ENCODE results near the gene RPL10. TPM values are rescaled to one million over a fixed set of nuclear protein-coding genes. Genes with fewer than 3 reads are reported as not detected.

The RPL10 gene
- total and polyA plus RNA-seq, 2 experiments from 2014 or later, result 1,435 to 6,561 TPM

- H3K9me3 ChIP-seq (ENCODE audit: low read depth), result no peaks in the 10 kb centered on the region
- no peaks in the 10 kb centered on the region for H3K27me3 ChIP-seq (replicated peaks; ENCODE audit: insufficient read depth)
- no peak overlapping the region for H3K27ac ChIP-seq
- in situ Hi-C loops (cut with MboI), result no loop called here
- H3K4me3 ChIP-seq, result no peak overlapping the region
- peaks cover 61% of the 10 kb centered on the region for H3K79me2 ChIP-seq (ENCODE audit: insufficient read depth)
- H3K36me3 ChIP-seq (ENCODE audit: low read depth), result no peaks in the 10 kb centered on the region
- no peaks in the 10 kb centered on the region; the same call in 1 of the 2 replicates for H3F3A ChIP-seq (ENCODE audit: insufficient read depth)
- no peak overlapping the region for H3K9ac ChIP-seq
- peaks cover 5% of the 10 kb centered on the region; the same call in 1 of the 2 replicates for H3K4me1 ChIP-seq (ENCODE audit: insufficient read depth)
- no peaks in the 10 kb centered on the region for H4K20me1 ChIP-seq (ENCODE audit: insufficient read depth)
- no peak for DNase-seq
- TF ChIP-seq EZH2phosphoT487 (IDR thresholded peaks at IDR 0.05; ENCODE audit: insufficient read depth, low read depth) (no peak), EZH2 (IDR thresholded peaks at IDR 0.05; ENCODE audit: insufficient read depth, poor library complexity, severe bottlenecking) (no peak)
- H3K9me2 ChIP-seq (ENCODE audit: insufficient read depth), result no peaks in the 10 kb centered on the region
- H2AFZ ChIP-seq, result no peak overlapping the region
- no peak overlapping the region for H3K4me2 ChIP-seq (ENCODE audit: unreplicated experiment)
- WGBS, 2 experiments (ENCODE audit: low coverage in 1 of 2, low lambda C conversion rate in 2 of 2, missing lambda C conversion rate in 2 of 2), result 83 to 88% methylated on average over 12 to 15 of the region's 17 CpGs
These were observed 42.6 kb downstream of the RPL10 start for GRCh38 chrX:154440623-154441357.

- no peaks in the 10 kb centered on the region for H3K9me2 ChIP-seq (ENCODE audit: insufficient read depth)
- no peak overlapping the region for H2AFZ ChIP-seq
- H3K36me3 ChIP-seq (ENCODE audit: low read depth), result no peaks in the 10 kb centered on the region
- WGBS, 2 experiments (ENCODE audit: low coverage in 1 of 2, low lambda C conversion rate in 2 of 2, missing lambda C conversion rate in 2 of 2), result 99 to 100% methylated on average over 7 to 11 of the region's 11 CpGs
- no peak overlapping the region for H3K4me2 ChIP-seq (ENCODE audit: unreplicated experiment)
- H3K4me3 ChIP-seq, result no peak overlapping the region
- no peaks in the 10 kb centered on the region for H3K9me3 ChIP-seq (ENCODE audit: low read depth)
- no peak overlapping the region for H3K27ac ChIP-seq
- H3K9ac ChIP-seq, result no peak overlapping the region
- no peaks in the 10 kb centered on the region for H4K20me1 ChIP-seq (ENCODE audit: insufficient read depth)
- H3K27me3 ChIP-seq (replicated peaks; ENCODE audit: insufficient read depth), result no peaks in the 10 kb centered on the region
- no peaks in the 10 kb centered on the region; the same call in 1 of the 2 replicates for H3F3A ChIP-seq (ENCODE audit: insufficient read depth)
- TF ChIP-seq EZH2 (IDR thresholded peaks at IDR 0.05; ENCODE audit: insufficient read depth, poor library complexity, severe bottlenecking) (no peak), EZH2phosphoT487 (IDR thresholded peaks at IDR 0.05; ENCODE audit: insufficient read depth, low read depth) (no peak)
- no peak for DNase-seq
- in situ Hi-C loops (cut with MboI), result no loop called here
- H3K79me2 ChIP-seq (ENCODE audit: insufficient read depth), result peaks cover 69% of the 10 kb centered on the region
- H3K4me1 ChIP-seq (ENCODE audit: insufficient read depth), result peaks cover 5% of the 10 kb centered on the region; the same call in 1 of the 2 replicates
These were observed 43.4 kb downstream of the RPL10 start for GRCh38 chrX:154441564-154441963.

- H3K9me3 ChIP-seq (ENCODE audit: low read depth), result no peaks in the 10 kb centered on the region
- no peak overlapping the region for H3K4me3 ChIP-seq
- H3K9ac ChIP-seq, result no peak overlapping the region
- H3K27ac ChIP-seq, result no peak overlapping the region
- no peaks in the 10 kb centered on the region for H3K27me3 ChIP-seq (replicated peaks; ENCODE audit: insufficient read depth)
- H3K4me1 ChIP-seq (ENCODE audit: insufficient read depth), result peaks cover 5% of the 10 kb centered on the region; the same call in 1 of the 2 replicates
- TF ChIP-seq EZH2 (IDR thresholded peaks at IDR 0.05; ENCODE audit: insufficient read depth, poor library complexity, severe bottlenecking) (no peak), EZH2phosphoT487 (IDR thresholded peaks at IDR 0.05; ENCODE audit: insufficient read depth, low read depth) (no peak)
- no peak for DNase-seq
- WGBS, 2 experiments (ENCODE audit: low coverage in 1 of 2, low lambda C conversion rate in 2 of 2, missing lambda C conversion rate in 2 of 2), result 84 to 85% methylated on average over 16 to 20 of the region's 21 CpGs
- H3K9me2 ChIP-seq (ENCODE audit: insufficient read depth), result no peaks in the 10 kb centered on the region
- peaks cover 75% of the 10 kb centered on the region for H3K79me2 ChIP-seq (ENCODE audit: insufficient read depth)
- H3F3A ChIP-seq (ENCODE audit: insufficient read depth), result no peaks in the 10 kb centered on the region; the same call in 1 of the 2 replicates
- in situ Hi-C loops (cut with MboI), result no loop called here
- no peaks in the 10 kb centered on the region for H3K36me3 ChIP-seq (ENCODE audit: low read depth)
- no peak overlapping the region for H2AFZ ChIP-seq
- no peaks in the 10 kb centered on the region for H4K20me1 ChIP-seq (ENCODE audit: insufficient read depth)
- H3K4me2 ChIP-seq (ENCODE audit: unreplicated experiment), result no peak overlapping the region
These were observed 44.0 kb downstream of the RPL10 start for GRCh38 chrX:154441984-154442707.

DNA sequence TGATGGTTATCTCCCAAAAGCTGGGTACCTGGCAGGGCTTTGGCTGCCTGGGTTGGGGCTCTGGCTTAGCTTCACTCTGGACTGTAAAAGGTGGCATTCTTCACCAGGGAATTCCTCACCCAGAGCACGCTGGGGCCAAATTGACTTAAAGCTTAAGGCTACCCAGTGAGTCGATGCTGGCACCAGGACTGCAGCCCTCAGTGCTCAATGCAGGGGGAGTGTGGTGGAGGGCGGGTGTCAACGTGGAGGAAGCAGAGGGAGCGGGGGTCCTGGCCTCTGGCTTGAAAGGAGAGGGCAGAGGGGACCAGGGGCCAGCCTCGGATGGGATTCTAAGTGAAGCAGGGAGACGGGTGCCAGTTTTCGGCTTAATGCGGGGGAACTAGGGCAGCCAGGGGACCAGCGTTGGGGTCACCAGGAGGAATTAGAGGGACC lies 45.3 kb downstream of the RPL10 start:
- H3K79me2 ChIP-seq (ENCODE audit: insufficient read depth), result peaks cover 74% of the 10 kb centered on the region
- no peak overlapping the region for H2AFZ ChIP-seq
- peaks cover 5% of the 10 kb centered on the region; the same call in 1 of the 2 replicates for H3K4me1 ChIP-seq (ENCODE audit: insufficient read depth)
- no peaks in the 10 kb centered on the region for H3K36me3 ChIP-seq (ENCODE audit: low read depth)
- no peaks in the 10 kb centered on the region for H4K20me1 ChIP-seq (ENCODE audit: insufficient read depth)
- H3K9me2 ChIP-seq (ENCODE audit: insufficient read depth), result no peaks in the 10 kb centered on the region
- H3K4me2 ChIP-seq (ENCODE audit: unreplicated experiment), result peak overlapping the region; percentile 28
- peak overlapping the region; percentile 90 for H3K27ac ChIP-seq
- in situ Hi-C loops (cut with MboI), result no loop called here
- no peak for TF ChIP-seq EZH2phosphoT487 (IDR thresholded peaks at IDR 0.05; ENCODE audit: insufficient read depth, low read depth)
- no peak for TF ChIP-seq EZH2 (IDR thresholded peaks at IDR 0.05; ENCODE audit: insufficient read depth, poor library complexity, severe bottlenecking)
- no peaks in the 10 kb centered on the region for H3K9me3 ChIP-seq (ENCODE audit: low read depth)
- DNase-seq, result peak; percentile 42
- peak overlapping the region; percentile 59 for H3K4me3 ChIP-seq
- H3K9ac ChIP-seq, result peak overlapping the region; percentile 87
- H3K27me3 ChIP-seq (replicated peaks; ENCODE audit: insufficient read depth), result no peaks in the 10 kb centered on the region
- H3F3A ChIP-seq (ENCODE audit: insufficient read depth), result no peaks in the 10 kb centered on the region; the same call in 1 of the 2 replicates
- WGBS, 2 experiments (ENCODE audit: low coverage in 1 of 2, low lambda C conversion rate in 2 of 2, missing lambda C conversion rate in 2 of 2), result 7 to 9% methylated on average over 6 to 10 of the region's 10 CpGs
